NCI-H460 (cell line): ENCODE measurements around the gene CD209. TPM values are rescaled to one million over a fixed set of nuclear protein-coding genes. Genes with fewer than 3 reads are reported as not detected.

Experiments
- DNase-seq: peaks from one replicate; pipeline ENCODE4 v3.0.0-alpha.2; 2016; ENCODE audit warnings: low read depth; ENCODE audit errors: extremely low read depth
- total RNA-seq: library from RNA; depleted of rRNA; stranded (reverse); fragments of >200 nt; shearing (Covaris generic); gene quantifications from 2 replicates; pipeline ENCODE4 v1.2.3, GENCODE V29; 2014

Gene CD209
- total RNA-seq, 1 experiment from 2014 or later: not detected

- DNase-seq: no peak
Measured at GRCh38 chr19:7739801-7740681, 7.3 kb downstream of the CD209 start.

GRCh38 chr19:7739211-7739755, 8.1 kb downstream of the CD209 start:
- no peak for DNase-seq

GRCh38 chr19:7738023-7738422, 9.3 kb downstream of the CD209 start:
- no peak for DNase-seq

- no peak for DNase-seq
Measured at GRCh38 chr19:7737215-7737614, 10.1 kb downstream of the CD209 start.

- no peak for DNase-seq
Measured at GRCh38 chr19:7736148-7736547, 11.2 kb downstream of the CD209 start.

- DNase-seq: no peak
Measured at GRCh38 chr19:7734220-7735203, 12.8 kb downstream of the CD209 start.

GRCh38 chr19:7733376-7733775, 14.0 kb downstream of the CD209 start:
- DNase-seq: no peak

GRCh38 chr19:7732045-7732444, 15.3 kb downstream of the CD209 start, which contains the start of gene CLEC4G:
Gene CLEC4G, minus strand, starts transcription at chr19:7732110. Its CDS starts 8 bp downstream, at chr19:7732102.
- no peak for DNase-seq

GRCh38 chr19:7731615-7732014, 15.7 kb downstream of the CD209 start:
- DNase-seq: no peak

- no peak for DNase-seq
Measured at GRCh38 chr19:7731218-7731595, 16.1 kb downstream of the CD209 start.

- DNase-seq: no peak
Measured at GRCh38 chr19:7730286-7731217, 16.8 kb downstream of the CD209 start.

GRCh38 chr19:7729831-7730285, 17.5 kb downstream of the CD209 start:
- no peak for DNase-seq

- DNase-seq: no peak
Measured at GRCh38 chr19:7729211-7729610, 18.1 kb downstream of the CD209 start.

GRCh38 chr19:7725791-7726190, 21.5 kb downstream of the CD209 start:
- DNase-seq: no peak

GRCh38 chr19:7722231-7722651, 25.1 kb downstream of the CD209 start:
- DNase-seq: no peak

GRCh38 chr19:7720351-7720750, 27.0 kb downstream of the CD209 start:
- DNase-seq: no peak

- DNase-seq: no peak
Measured at GRCh38 chr19:7718668-7719067, 28.7 kb downstream of the CD209 start.

GRCh38 chr19:7716762-7717161, 30.6 kb downstream of the CD209 start:
- DNase-seq: no peak

GRCh38 chr19:7715671-7716070, 31.7 kb downstream of the CD209 start:
- DNase-seq: no peak

GRCh38 chr19:7710616-7711015, 36.7 kb downstream of the CD209 start:
- DNase-seq: no peak
